H1 (cell line): ENCODE results near the gene FAHD1. TPM values are rescaled to one million over a fixed set of nuclear protein-coding genes. Genes with fewer than 3 reads are reported as not detected.

ENCODE experiments used
- CBX5 ChIP-seq: fragments of 300-800, 300-1000 bp; sonication (generic); IDR thresholded peaks from 2 replicates; pipeline ENCODE4 v1.7.1; 2016; ENCODE audit warnings: antibody characterized with exemption, low read length, low read depth
- CREB1 ChIP-seq: IDR thresholded peaks from 2 replicates; pipeline ENCODE4 v1.6.1; 2012; ENCODE audit warnings: inconsistent platforms
- GTF2F1 ChIP-seq: IDR thresholded peaks from 2 replicates; pipeline ENCODE4 v1.6.1; 2012; ENCODE audit warnings: low read depth, low read length, improper control_type of control experiment, borderline replicate concordance
- KDM5A ChIP-seq: fragments of 200-600 bp; IDR thresholded peaks from 2 replicates; pipeline ENCODE4 v1.7.1; 2012; ENCODE audit warnings: mild to moderate bottlenecking, low read length, inconsistent platforms, mixed read lengths
- NRF1 ChIP-seq: IDR thresholded peaks from 2 replicates; pipeline ENCODE4 v1.6.1; 2011; ENCODE audit warnings: mild to moderate bottlenecking, low read depth, low read length, improper control_type of control experiment
- TBP ChIP-seq: IDR thresholded peaks from 2 replicates; pipeline ENCODE4 v1.6.1; 2011; ENCODE audit warnings: low read depth, low read length, improper control_type of control experiment
- polyA plus RNA-seq, 7 experiments: library from polyadenylated mRNA; depleted of rRNA in 3 of 7; stranded (reverse) in 5 of 7; unstranded in 2 of 7; fragments of >200 nt in 5 of 7; fragments of 200-250 nt in 2 of 7; gene quantifications; 1 replicate in 5 of 7; 2 replicates in 1 of 7; 4 replicates in 1 of 7; pipeline versions ENCODE4 v1.2.1 to v1.2.3, GENCODE V29; 2011 to 2013; ENCODE audit warnings: missing spikeins in 2 of 7, mixed read lengths in 2 of 7
- total RNA-seq: library from RNA; stranded (reverse); fragmentation: NEBNext Ultra II Directional; extraction: Animal tissue kit (Norgen Biotek cat#: 25700); gene quantifications from 2 replicates; pipeline ENCODE4 v1.2.1, GENCODE V29; 2021

The FAHD1 gene
- total and polyA plus RNA-seq, 2 of the 8 experiments (the other 6 are each of a cell fraction or from before 2014, with no cell fraction given): 20.4 to 31.9 TPM

DNA sequence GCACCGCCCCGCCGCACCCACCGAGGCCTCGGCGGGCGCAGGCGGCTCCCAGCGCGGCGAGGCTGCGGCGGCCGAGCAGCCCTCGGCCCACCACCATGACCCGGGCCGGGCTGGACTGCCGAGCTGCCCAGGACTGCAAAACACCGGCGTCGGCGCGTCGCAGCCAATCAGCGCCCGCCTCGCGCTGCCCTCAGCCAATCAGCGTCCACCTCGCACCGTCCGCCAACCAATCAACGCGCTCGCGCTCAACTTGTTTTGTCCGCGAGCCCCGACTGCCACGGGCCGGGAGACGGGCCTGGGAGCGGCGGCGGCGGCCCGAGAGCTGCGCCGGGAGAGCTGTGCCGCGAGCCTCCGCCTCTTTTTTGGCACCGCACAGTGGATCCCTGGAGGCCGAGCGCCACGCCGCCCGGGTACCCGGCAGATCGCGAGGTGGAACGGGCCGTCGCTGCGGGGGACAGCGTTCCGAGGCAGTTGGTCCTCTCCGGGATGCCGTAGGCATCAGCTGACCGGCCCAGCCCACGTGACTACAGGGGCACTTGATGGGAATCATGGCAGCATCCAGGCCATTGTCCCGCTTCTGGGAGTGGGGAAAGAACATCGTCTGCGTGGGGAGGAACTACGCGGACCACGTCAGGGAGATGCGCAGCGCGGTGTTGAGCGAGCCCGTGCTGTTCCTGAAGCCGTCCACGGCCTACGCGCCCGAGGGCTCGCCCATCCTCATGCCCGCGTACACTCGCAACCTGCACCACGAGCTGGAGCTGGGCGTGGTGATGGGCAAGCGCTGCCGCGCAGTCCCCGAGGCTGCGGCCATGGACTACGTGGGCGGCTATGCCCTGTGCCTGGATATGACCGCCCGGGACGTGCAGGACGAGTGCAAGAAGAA, at the start of gene FAHD1, which contains the start of gene HAGH (continued):
- no peak for TF ChIP-seq GTF2F1
- no peak for TF ChIP-seq CBX5
- peak; percentile 69 for TF ChIP-seq TBP
- TF ChIP-seq NRF1: no peak
- TF ChIP-seq CREB1: peak; percentile 20; the same call in 1 of the 2 replicates
- TF ChIP-seq KDM5A: peak; percentile 96
